T-helper 9 cell (primary cell): Measurements from ENCODE around the gene TGFA.

Source experiments
- DNase-seq: peaks from one replicate; pipeline ENCODE4 v3.0.0-alpha.2; 2020
- total RNA-seq, 2 donors: gene quantifications; one replicate each; lab custom pipeline; 2026; lab: John Stamatoyannopoulos, UW

The TGFA gene
- total RNA-seq: 6.0 to 18.0 reads per million in 2 donors

DNA sequence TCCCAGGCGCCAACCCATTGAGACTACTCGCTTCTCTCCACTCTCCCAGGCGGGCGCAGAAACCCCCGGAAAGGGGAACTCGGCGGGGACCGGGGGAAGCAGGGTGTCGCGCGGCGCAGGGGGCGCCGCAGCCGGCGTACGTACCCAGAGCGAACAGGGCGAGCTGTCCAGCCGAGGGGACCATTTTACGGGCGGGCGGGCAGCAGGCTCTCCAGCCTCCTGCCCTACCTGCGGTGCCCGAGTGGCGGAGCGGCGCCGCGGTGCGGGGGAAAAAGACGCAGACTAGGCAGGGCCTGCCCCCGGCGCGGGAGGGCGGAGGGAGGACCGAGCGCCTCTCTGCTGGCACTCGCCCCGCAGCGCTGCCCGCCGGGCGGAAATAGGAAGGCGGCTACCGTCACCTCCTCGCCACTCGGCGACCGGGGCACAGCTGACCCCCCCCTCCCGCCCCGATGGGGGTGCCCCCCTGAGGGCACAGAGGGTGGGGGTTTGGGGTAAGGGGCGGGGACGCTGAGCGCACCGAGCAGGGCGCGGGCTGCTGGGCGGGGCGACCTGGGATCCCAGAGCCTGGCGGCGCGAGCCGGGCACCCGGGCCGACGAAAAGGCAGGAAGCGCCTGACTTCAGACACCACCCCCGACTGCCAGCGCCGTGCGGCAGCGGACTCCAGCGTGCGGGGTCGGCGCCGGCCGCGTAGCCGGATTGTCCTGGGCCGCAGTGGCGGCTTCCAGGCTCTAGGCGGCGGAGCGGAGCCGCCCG is at the start of gene TGFA:
TGFA (minus strand) TSS at position 243 of the 754 bp plus-strand sequence; CDS start at position 184, 59 bp downstream.
- DNase-seq: peak; percentile 59

DNA sequence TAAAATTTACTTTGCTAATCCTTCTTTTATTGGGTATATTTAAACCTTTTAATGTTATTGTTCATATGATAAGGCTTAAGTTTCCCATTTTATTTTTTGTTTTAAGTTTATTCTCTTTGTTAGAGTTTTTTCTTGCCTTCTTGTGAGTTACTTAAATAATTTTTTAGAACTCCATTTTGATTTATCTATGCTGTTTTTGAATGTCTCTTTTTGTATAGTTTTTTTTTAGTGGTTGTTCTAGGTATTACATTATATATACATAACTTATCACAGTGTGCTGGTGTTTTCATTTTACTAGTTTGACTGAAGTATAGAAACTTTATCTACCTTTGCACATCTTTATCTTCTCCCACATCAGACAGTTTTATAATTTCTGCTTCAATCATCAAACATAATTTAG is 49.4 kb upstream of the TGFA start:
- DNase-seq: no peak

DNA sequence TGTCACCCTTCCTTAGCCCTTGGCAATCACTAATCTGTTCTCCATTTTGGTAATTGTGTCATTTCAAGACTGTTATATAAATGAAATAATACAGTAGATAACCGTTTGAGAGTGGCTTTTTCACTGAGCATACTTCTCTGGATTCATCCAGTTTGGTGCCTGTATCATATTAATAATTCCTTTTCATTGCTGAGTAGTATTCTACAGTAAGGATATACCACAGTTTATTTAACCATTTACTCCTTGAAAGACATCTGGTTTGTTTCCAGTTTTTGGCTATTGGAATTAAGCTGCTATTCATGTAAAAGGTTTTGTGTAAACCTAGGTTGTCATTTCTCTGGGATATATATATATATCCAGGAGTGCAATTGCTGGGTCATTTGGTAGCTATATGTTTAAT is 44.6 kb upstream of the TGFA start:
- no peak for DNase-seq

DNA sequence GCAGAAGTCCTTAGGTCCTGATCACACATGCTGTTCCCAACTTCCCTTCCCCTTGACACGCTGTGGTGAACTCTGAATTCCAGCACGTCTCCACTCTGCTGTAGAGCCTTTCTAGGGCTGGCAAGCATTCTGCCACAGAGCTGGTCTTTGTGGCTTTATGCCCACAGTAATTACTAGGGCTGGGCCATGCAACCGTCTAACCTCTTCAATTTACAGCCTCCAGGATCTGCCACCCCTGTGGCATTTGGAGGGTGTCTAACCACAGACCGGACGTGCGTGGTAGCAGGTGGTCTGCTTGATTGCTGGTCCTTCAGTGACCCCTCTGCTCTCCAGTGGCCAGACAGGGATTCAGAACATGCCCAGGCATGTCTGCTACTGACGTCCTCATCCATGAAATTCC is 43.1 kb upstream of the TGFA start:
- DNase-seq: no peak

DNA sequence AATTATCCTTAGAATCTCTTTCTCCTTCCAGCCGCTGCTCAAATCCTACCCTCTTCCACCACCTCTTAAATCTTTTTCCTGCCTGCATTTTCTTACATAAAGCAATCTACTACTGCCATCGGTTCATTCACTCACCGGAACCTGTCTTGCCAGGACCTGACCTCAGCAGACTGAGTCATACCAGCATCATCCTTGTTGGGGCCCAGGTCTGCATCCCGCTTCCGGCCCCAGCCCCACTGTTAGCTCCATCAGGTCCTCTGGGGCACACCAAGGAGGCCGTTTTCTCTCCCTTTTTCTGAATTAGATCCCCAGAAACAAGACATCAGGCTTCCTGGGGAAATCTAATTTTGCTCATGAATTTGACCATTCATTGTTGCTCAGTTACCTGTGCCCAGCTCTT is 42.7 kb upstream of the TGFA start:
- DNase-seq: no peak

DNA sequence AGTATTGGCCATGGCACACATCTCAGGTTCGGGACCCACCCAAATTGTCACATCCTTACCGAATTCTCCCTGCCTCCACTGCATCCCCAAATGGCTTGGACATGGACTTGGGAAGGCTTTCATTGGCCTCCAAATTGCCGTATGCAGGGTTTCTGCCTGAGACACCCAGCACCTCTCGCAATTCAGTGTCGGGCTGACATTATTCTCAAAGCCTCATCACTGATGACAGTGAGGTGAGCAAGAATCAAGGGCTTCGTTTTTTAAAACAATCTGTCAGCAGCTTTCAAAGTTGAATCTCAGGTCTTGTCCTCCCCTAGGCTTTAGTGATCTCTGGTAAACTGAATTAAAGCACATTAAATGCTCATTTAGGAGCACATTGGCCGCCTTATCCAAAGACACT is 29.5 kb upstream of the TGFA start:
- DNase-seq: no peak

DNA sequence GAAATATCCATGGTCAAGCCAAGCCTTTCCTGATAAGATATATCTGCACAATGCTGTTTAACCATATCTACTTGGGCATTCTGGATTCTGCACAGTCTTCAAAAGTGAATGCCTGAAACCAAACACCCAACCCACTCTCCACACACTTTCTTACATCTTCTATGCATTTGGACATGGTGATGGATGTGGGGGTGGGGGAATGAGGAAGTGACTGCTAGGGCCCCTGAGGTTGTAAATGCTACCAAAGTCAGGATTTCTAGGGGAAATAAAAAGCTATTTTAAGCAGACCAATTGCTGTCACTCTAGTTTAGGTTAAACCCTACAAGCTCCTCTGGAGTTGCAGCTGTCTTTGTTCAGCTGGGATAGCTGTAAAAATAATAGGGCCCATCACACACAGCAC is 26.7 kb upstream of the TGFA start:
- DNase-seq: no peak

DNA sequence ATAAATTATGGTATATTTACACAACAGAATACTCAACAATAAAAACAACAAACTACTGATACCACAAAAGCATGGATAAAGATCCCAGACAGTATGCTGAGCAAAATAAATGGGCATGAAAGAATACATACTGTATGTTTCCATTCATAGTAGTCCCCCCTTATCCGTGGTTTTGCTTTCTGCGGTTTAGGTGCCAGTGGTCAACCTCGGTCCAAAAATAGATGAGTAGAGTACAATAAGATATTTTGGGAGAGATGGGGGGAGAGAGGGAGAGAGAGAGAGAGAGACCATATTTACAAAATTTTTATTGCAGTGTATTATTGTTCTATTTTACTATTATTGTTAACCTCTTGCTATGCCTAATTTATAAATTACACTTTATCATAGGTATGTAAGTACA is 21.0 kb upstream of the TGFA start:
- DNase-seq: no peak

DNA sequence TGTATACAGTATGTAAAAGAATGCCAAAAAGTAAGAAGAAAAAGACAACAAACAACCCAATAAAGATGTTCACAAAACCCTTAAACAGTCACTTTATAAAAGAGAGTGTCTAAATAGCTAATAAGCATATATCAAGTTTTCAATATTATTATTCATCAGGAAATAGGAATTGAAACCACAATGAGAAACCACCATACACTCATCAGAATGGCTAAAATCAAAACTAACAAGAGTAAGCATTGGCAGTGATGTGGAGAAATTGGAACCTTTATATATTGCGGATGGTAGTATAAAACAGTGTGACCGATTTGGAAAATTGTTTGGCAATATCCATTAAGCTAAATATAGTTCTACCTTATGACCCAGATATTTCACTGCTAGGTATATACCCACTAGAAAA is 20.5 kb upstream of the TGFA start:
- no peak for DNase-seq

DNA sequence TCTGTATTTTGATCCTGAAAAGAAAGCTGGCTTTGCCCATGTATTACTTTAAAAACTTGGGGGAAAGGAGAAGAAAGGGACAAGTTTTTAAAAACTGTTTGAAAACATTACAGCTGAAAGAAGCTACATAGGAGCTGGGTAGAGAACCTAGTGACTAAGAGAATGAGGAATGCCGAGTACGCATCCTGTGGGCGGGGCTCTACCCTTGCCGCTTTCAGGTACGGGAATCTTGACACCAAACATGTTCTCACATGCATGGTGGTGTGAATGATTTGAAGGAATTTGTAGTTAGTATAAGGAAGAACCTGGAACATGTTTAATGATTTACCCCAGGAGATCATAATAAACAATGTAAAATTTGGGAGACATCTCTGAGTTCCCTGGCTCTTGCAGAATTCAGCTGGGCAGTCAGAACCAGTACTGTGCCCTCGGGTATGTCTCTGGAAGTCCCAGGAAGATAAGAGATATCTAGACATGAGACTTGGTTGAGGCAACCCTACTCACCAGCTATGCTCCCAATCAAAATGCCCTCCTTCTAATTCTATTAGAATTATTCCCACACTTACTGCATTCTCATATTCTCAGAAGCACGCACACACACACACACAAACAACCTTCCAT is 16.5 kb upstream of the TGFA start:
- DNase-seq: no peak

DNA sequence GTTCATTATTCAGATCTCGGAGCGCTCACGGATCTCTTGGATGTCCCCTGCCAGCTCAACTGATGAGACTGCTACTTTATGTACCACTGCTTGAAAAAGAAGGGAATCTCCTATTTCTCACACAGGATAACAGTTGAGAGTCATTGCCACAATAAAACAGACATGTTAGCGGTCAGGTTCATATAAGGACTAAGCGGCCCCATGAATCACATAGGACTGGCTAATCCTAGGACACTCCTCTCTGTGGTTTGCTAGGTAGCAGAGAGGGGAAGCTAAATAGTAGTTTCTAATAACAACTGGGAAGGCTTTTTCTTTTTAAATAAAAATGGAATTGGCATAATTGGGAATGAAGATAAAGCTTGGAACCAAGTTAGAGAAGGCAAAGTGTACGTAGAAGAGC is 15.9 kb upstream of the TGFA start:
- DNase-seq: no peak

DNA sequence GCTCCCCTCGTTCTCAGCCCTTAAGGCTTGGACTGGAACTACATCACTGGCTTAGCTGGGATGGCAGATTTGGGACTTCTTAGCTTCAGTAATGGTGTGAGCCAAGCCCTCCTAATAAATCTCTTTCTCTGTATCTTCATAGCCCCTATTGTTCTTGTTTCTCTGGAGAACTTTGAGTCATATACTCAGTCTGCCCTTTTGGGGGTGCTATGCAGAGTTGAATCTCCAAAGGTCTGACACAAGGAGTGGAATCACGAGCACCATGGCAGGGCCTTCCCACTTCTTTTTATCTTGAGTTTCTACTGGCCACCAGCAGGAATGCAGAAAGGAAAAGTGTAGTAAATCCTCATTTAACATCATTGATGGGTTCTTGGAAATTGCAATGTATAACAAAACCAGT is 13.3 kb upstream of the TGFA start:
- no peak for DNase-seq

DNA sequence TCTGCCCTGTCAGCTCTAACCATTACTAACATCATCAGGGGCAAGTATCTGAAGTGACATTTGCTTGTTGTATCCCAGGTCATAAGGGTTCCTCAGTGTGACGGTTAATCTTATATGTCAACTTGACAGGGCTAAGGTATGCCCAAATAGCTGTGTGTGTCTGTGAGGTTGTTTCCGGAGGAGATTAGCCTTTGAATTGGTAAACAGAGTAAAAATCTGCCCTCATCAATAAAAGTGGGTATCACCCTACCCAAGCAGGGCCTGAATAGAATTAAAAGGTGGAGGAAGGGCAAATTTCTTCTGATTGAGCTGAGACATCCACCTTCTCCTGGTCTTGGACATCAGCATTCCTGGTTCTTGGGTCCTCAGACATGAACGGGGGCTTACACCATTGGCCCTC is 12.8 kb upstream of the TGFA start:
- no peak for DNase-seq

DNA sequence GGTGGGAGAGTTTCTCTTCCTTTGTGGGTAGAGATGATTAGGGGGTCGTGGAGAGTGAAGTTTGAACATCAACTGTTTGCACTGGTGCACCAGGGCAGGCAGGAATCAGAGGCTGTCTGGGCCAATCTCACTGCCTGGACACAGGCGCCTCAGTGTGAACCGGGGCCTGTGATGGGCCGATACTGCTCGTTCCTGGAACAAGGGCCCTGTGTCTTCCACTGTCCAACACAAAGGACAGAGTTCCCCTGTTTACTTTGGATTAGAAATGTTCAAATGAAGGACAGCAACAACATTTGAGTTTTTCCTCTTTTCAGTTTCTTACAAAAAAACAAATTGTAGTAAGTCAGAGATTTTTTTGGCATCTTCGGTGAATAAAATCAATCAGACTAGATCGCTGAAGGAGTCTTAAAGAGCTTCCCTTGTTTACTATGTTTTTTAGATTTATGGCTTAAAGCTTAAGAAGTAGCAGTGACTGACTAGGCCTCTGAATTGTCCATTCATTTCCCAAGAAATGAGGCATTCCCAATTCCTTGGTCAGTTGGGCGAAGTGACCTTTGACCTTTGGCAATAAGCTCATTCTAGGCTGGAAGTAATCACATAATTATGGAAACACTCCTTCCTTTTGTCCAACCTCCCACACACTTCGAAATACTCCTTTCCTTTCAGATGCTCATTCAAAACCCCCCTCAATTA is 11.6 kb upstream of the TGFA start:
- DNase-seq: no peak

DNA sequence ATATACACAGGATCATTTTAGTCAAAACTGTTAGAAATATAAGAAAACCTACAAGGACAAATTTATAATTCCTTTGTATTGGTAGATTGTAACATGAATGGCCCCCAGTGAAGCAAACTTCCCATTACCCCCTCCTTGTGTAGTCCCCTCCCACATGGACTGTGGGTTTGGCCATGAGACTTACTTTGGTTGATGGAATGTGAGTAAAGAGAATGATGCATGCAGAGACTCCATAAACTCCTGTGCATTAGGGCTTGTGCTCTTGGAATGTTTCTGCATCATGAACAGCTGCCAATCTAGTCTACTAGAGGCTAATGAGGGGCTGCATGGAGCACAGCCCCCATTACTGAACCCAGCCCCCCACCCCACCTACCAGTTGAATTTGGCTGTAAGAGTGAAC is 8.3 kb upstream of the TGFA start:
- DNase-seq: no peak

DNA sequence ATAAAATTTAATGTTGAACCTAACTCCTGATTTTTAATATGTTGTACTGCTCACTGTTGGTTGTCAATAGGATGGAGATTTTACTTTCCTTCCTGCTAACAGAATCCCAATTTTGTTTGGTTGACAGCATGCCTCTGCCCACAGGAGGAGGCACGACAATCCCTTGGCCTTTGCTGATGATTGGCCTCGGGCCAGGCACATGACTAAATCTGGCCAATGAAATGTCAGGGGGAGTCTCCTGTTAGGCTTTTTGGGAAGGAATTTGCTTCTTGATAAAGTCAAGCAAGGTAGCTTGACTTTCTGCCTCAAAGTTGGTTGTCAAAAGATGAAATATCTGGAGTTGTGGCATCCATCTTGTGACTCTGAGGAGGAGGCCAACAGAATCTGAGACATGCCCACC is 6.8 kb upstream of the TGFA start:
- DNase-seq: no peak

DNA sequence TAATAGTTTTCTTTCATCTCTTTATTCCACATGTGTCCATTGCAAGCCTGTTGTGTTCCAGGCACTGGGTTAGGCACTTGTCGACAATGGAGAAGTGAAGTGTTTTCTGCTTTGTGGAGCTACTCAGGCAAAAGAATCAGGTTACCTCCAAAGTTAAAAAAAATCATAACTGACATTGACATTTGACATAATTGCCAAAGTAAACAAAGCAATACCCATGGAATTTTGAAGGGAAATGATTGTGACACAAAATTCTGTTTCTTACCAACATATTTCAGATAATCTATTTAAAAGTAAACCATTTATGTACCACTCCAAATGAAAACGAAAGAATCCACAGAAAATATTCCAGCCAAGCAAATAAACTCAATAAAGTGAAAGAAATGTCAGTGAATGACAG is 6.4 kb upstream of the TGFA start:
- no peak for DNase-seq

DNA sequence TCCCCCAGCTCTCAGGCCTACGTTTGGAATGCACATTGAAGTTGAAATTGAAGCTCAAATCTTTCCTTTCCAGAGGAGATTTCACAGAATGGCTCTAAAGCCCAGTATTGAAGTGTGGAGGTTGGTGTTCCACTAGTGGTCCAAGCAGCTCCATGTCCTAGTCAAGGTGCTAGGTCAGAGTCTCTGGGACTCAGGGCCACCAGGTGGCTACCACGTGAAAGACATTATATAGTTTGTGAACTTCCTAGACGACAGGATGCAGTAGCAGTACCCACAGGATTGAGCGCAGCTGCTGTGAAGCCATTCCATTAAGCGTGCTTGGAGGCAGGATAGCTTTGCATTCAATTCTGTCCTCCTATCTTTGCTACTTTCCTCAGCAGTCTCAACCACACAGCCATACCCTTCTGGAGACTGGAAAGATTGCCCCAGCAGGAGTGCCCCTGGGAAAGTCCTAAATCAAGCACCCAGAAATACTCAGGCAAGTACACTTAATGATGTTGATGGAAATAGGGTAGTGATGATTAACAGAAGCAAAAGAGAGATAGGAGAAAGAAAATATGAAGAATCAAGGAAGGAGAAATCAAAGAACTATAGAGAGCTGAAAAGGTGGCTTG is 4.7 kb upstream of the TGFA start:
- DNase-seq: no peak

DNA sequence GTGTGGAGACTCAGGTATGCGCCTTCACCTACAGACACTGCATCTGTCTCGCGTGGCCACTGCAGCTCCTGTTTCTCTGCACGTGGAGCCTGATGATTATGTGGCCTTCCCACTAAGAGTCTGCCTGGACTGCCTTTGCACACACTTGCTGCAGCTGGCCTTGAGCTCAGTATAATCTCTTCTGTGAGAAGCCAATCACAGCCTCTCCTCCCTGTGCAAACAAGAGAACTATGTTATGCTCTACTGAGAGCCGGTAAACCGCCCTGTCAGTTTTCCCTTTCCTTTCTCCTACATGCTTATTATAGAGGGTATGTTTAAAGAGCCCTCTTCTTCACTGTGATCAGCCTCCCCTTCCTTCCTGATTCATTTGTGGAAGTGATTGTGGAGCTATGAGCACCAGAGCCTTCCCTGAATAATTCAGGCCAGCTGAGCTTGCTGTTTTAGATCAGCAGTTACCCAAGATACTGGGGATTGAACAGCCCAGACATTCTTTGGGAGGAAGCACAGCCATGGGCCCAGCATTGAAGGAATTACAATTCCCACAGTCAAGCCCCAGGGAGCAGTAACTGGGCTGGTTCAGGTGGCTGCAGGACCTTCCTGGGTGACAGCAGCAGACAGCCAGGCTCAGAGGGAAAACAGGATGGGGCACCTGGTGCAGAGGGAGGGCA is 3.7 kb upstream of the TGFA start:
- no peak for DNase-seq

DNA sequence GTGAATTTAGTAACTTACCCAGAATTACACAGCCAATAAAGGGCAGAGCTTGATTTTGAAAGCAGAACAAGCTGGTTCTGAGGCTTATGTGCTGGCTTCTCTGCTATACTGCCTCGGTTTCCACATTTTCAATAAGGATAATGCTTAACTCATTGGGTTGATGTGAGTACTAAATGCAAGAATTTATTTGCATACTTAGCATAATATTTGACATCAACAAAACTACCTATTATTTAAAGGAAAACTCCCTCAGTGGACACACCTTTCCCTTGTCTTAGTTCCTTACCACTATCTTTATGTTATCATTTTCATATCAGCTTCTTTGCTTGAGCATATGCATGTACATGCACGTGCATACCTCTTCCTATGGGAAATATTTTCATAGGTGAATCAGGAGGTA is 3.0 kb upstream of the TGFA start:
- no peak for DNase-seq

DNA sequence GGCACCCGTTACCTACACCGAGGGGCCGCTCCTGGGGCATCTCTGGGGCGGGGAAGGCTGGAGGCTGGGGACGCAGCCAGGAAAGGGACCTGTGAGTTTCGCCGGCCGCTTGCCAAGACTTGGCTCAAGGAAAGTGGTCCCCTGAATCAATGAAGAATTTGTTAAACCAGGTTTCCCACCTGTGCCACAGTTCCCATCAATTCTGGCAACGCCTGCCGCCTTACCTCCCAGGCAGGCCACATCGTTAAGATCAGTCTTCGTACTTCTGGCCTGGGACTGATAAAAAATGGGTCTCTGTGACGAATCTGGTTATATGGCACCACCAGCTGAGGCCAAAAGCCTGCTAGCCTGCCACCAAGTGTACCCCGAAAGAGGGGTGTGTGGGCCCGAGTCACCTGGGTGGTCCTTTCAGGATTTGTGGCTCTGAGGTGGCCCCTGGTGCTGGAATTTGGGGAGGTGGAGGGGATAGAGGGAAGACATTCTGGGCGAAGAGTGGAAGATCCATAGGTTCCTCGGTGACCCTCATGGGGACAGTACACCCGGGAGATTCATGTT is 789 bp upstream of the TGFA start:
- no peak for DNase-seq

DNA sequence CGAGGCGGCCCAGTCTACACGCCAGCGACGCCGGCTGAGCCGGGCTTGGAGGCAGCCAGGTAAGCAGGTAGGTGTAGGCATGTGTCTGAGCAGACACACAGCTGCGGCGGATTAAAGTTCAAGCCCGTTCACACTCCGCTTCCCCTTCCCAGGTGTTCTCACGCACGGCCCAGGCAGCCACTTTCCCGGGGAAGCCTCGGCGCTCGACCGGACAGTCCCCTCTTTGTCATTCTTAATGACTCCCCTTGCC is 367 bp downstream of the TGFA start:
- no peak for DNase-seq
